ENCODE data around the gene PUSL1.

DNA sequence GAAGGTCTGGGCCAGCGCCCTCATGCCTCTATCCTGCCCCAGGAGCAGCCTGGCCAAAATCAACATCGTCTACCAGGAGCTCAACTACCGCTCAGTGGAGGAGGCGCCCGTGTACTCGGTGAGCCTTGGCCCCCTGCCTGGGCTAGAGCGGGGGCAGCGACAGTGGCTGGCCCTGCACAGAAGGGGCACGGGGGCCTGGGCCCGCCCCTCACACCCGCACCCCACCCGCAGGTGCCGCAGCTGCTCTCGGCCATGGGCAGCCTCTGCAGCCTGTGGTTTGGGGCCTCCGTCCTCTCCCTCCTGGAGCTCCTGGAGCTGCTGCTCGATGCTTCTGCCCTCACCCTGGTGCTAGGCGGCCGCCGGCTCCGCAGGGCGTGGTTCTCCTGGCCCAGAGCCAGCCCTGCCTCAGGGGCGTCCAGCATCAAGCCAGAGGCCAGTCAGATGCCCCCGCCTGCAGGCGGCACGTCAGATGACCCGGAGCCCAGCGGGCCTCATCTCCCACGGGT is 17.3 kb upstream of the PUSL1 start:
- TF ChIP-seq, protein P1, sequence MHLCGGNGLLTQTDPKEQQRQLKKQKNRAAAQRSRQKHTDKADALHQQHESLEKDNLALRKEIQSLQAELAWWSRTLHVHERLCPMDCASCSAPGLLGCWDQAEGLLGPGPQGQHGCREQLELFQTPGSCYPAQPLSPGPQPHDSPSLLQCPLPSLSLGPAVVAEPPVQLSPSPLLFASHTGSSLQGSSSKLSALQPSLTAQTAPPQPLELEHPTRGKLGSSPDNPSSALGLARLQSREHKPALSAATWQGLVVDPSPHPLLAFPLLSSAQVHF (CRISPR knock-in tag; IDR thresholded peaks at IDR 0.05) = no peak
- TF ChIP-seq, protein P2, sequence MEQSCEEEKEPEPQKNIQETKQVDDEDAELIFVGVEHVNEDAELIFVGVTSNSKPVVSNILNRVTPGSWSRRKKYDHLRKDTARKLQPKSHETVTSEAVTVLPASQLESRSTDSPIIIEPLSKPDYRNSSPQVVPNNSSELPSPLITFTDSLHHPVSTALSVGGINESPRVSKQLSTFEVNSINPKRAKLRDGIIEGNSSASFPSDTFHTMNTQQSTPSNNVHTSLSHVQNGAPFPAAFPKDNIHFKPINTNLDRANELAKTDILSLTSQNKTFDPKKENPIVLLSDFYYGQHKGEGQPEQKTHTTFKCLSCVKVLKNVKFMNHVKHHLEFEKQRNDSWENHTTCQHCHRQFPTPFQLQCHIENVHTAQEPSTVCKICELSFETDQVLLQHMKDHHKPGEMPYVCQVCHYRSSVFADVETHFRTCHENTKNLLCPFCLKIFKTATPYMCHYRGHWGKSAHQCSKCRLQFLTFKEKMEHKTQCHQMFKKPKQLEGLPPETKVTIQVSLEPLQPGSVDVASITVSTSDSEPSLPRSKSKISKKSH (CRISPR knock-in tag; IDR thresholded peaks at IDR 0.05; ENCODE audit: borderline replicate concordance) = no peak
- TF ChIP-seq ELF1 (CRISPR knock-in tag; IDR thresholded peaks at IDR 0.05) (no peak), KDM1A (CRISPR knock-in tag; IDR thresholded peaks at IDR 0.05) (no peak)

Data from HepG2 (cell line).